ENCODE measurements around the gene NOA1. TPM values are rescaled to one million over a fixed set of nuclear protein-coding genes. Genes with fewer than 3 reads are reported as not detected.

NOA1 gene
- total and polyA plus RNA-seq, 10 of the 15 experiments (the other 5 are each of a cell fraction or from before 2014, with no cell fraction given), result 3.2 to 34.0 (median 17.6) TPM

DNA sequence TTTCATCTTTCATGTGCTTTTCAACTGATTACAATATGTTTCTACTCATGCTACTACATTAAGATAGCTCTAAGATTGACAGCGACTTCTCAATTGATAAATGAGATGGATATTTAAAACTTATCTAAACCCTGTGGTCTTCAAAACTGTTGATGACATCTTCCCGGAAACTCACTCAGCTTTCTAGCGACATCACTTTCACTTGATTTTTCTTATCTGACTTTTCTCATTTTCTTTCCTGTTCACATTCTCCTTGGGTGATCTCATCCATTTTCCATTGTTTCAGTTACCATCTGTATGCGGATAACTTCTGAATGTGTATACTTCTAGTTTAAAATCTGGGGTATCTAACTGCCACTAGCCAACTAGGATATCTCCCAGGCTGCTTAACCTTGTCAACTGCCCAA, 4.4 kb upstream of the NOA1 start:
- Histone ChIP-seq H3K4me1 (ENCODE audit: control insufficient read depth, insufficient read depth, low read length) (peaks cover 4% of the 10 kb centered on the region), H3K4me2 (ENCODE audit: control insufficient read depth, insufficient read depth) (peak overlapping the region; percentile 76), H3K27me3 (replicated peaks in 1 of 2; ENCODE audit: control insufficient read depth in 2 of 2, insufficient read depth in 2 of 2, low read length in 1 of 2) (no peaks in the 10 kb centered on the region), H2AFZ (ENCODE audit: control insufficient read depth, low read depth, low read length) (no peak overlapping the region), H3K9ac (ENCODE audit: control insufficient read depth, insufficient read depth, low read length) (no peak overlapping the region), H3K27ac (ENCODE audit: control insufficient read depth, insufficient read depth) (no peak overlapping the region), H4K20me1 (ENCODE audit: control insufficient read depth, insufficient read depth) (peaks cover 4% of the 10 kb centered on the region), H3K79me2 (ENCODE audit: control insufficient read depth, insufficient read depth, low read length) (peaks cover 76% of the 10 kb centered on the region), H3K9me3 (replicated peaks; ENCODE audit: control insufficient read depth, insufficient read depth, low read length) (no peaks in the 10 kb centered on the region; the same call in 2 of the 3 replicates), H3K4me3 (peak overlapping the region; percentile 92; the same call in 1 of the 2 replicates), H3K36me3 (ENCODE audit: control insufficient read depth in 2 of 2, insufficient read depth in 2 of 2, low read length in 1 of 2) (peaks cover 2 to 13% of the 10 kb centered on the region in 2 experiments; a peak in 3 of 4 replicates)
- 95% methylated on average over 4 of the region's 4 CpGs for WGBS (ENCODE audit: insufficient coverage, insufficient replicate concordance, low lambda C conversion rate, missing lambda C conversion rate)
- in situ Hi-C loops (cut with MboI) (no loop called here), intact Hi-C loops (cut with micrococcal nuclease; ENCODE audit: unreplicated experiment) (no loop called here)
- TF ChIP-seq HDAC6 (IDR thresholded peaks at IDR 0.05; ENCODE audit: unreplicated experiment) (no peak), RCOR1 (conservative IDR thresholded peaks at IDR 0.05; ENCODE audit: low read depth, low read length) (no peak), CBFB (IDR thresholded peaks at IDR 0.05; ENCODE audit: low read depth) (no peak), TAF1 (IDR thresholded peaks at IDR 0.05; ENCODE audit: borderline replicate concordance, low read depth, low read length) (no peak), SP1 (IDR thresholded peaks at IDR 0.05; ENCODE audit: low read depth, low read length) (no peak)
- TF ChIP-seq, protein P1, sequence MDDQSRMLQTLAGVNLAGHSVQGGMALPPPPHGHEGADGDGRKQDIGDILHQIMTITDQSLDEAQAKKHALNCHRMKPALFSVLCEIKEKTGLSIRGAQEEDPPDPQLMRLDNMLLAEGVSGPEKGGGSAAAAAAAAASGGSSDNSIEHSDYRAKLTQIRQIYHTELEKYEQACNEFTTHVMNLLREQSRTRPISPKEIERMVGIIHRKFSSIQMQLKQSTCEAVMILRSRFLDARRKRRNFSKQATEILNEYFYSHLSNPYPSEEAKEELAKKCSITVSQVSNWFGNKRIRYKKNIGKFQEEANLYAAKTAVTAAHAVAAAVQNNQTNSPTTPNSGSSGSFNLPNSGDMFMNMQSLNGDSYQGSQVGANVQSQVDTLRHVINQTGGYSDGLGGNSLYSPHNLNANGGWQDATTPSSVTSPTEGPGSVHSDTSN (IDR thresholded peaks at IDR 0.05; ENCODE audit: insufficient replicate concordance, low read depth, low read length), result no peak
- no TSS peak for BruUV-seq (replicated peaks)
- ATAC-seq, result no peak
- ChIA-PET POLR2A (interaction anchor here (3.8 kb wide), 1 partner anchor 10 kb away, joined by 21 read pairs; no protein-coding TSS in a partner anchor), SMC1A (ENCODE audit: uncharacterized antibody, unreplicated experiment) (interaction anchor here (0.7 to 1.2 kb wide), 3 partner anchors 9 to 64 kb away, joined by 3 to 4 read pairs (median 3); no protein-coding TSS in a partner anchor), CTCF (interaction anchor here (0.9 to 1.6 kb wide), 2 partner anchors 20 to 181 kb away, joined by 6 read pairs; no protein-coding TSS in a partner anchor), RAD21 (ENCODE audit: unreplicated experiment) (interaction anchor here (0.5 kb wide), 1 partner anchor 49 kb away, joined by 3 read pairs; no protein-coding TSS in a partner anchor)
- no peak for DNase-seq (ENCODE audit: low read depth, low spot score)
- FAIRE-seq, result no peak
